ENCODE measurements around the gene CNOT4.
"Not testable (repeated sequence)": the region's sequence is repeated elsewhere in the genome, so short reads cannot be mapped to it uniquely, and the experiment has no call there.

Gene CNOT4

DNA sequence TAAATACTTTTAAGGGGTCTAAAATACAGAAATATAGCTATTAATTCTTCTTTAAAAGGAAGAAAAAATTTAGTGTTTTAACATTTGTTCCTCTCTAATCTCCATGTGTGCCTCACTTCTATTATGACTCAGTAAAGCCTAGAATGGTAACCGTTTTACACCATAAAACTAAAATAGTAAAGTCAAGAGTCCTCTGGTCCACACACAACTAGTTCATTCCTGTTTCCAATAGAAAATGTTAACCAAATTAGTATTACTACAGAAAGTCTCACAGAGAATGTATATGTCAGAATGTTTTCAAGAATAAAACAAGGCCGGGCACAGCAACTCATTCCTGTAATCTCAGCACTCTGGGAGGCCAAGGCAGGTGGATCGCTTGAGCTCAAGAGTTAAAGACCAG is 55.8 kb downstream of the CNOT4 start:
- DNase-seq (ENCODE audit: low read depth) = no peak

DNA sequence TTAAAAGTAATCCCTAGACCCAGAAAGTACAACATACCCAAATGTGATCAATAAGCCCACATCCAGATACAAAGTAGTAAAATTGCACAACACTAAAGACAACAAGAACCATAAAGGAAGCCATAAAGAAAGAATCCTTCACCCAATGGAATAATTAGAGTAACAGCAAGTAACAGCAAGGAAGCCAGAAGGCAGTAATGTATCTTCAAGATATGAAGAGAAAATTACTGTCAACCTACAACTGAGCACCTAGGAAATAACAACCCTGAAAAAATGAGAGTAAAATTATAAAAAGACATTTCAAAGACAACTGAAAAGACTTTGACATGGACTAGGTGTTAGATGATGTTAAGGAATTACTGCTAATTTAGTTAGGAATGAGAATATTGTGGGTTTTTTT is 60.5 kb downstream of the CNOT4 start:
- no peak for DNase-seq (ENCODE audit: low read depth)

DNA sequence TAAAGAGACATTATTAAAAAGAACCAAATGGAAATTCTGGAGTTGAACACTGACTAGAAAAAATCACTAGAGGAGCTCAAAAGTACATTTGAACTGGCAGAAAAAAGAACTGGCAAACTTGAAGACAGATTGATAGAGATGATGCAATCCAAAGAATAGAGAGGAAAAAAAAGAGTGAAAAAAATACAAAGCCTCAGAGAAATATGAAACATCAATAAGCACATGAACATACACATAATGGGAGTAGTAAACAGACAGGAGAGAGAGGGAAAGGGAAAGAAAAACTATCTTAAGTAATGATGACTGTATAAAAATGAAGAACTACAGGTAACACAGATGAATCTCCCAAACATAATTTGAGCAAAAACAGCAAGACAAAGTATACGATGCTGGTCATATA is 61.1 kb downstream of the CNOT4 start:
- no peak for DNase-seq (ENCODE audit: low read depth)

DNA sequence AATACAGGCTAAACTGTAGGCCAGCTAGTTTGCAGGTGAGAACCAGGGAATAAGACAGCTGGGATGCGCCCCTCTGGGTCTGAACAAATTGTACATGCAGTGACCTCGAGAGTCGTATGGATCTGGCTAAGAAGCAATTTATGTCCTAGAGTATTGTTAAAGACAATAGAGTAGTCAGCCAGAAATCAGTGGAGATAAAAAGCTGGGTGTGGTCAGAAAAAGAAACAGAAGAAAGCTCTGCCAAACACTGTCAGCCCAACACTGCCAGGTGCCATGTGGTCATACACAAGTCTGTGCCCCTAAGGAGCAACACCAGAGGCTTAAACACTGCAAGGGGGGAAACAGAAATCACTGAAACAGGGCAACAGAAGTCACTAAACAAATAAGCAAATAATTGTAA is 62.2 kb downstream of the CNOT4 start:
- no peak for DNase-seq (ENCODE audit: low read depth)

DNA sequence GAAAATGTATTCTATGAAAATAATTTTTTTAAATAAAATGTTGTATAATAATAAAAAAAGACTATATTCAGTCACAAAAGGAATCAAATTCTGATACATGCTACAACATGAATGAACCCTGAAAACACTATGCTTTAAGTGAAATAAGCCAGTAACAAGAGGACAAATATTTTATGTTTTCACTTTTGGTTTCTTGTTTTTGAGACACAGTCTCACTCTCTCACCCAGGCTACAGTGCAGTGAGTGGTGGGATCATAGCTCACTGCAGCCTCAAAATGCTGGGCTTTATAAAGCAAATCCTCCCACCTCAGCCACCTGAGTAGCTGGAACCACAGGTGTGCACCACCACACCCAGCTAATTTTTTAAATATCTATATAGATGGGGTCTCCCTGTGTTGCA is 64.2 kb downstream of the CNOT4 start:
- no peak for DNase-seq (ENCODE audit: low read depth)

DNA sequence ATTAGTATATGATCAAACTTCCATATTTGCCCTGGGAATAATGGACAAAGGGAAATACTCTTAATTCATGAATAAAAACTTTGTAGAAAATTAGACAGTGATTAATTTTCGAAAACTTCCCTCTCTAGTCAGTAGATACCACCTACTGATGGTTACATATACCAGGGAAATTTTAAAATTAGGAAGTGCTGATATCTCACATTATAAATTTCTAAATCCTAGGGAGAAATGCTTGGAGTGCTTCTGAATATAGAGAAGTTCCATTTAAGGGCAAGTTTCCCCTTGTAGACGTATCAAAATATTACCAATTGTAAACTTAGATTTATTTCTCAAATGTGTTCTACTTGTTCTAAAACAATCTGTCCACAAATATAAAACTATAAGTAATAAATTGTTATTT is 64.6 kb downstream of the CNOT4 start:
- not testable (repeated sequence) for DNase-seq (ENCODE audit: low read depth)

DNA sequence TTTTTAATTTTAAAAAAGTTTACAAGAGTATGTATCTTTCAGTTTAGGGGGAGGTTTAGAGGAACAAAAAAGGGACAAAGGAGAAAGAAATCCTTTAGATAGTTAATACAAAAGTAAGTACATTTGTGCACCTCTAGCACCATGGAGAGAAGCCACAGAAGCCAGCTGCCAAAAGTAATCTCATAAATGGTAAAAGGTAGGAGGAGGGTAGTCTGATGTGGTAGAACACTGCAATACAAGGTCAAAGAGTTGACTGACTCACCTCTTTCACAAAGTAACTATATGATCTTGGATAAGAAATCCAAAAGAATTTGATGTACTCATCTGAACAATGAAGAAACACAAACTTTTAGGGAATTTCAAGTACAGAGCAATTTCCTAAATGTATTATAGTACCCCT is 68.1 kb downstream of the CNOT4 start:
- no peak for DNase-seq (ENCODE audit: low read depth)

DNA sequence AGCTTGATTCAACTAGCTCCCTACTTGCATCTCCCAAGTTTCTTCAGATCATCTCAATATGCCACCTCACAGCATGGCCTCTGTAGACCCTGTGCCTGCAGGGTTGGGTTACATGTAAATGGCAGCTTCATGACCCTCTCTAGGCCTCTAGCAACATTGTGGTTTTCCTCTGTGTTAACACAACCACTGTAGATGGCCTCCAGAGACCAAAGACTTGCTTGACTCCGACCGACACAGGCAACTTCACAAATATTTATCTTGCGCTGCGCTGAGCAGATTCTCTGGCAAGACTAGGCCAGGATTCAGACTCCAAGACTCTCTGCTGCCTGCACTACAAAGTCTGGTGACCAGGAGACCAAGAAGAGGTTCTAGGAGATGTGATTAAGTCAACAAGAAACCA is 75.9 kb downstream of the CNOT4 start:
- DNase-seq (ENCODE audit: low read depth) = no peak

DNA sequence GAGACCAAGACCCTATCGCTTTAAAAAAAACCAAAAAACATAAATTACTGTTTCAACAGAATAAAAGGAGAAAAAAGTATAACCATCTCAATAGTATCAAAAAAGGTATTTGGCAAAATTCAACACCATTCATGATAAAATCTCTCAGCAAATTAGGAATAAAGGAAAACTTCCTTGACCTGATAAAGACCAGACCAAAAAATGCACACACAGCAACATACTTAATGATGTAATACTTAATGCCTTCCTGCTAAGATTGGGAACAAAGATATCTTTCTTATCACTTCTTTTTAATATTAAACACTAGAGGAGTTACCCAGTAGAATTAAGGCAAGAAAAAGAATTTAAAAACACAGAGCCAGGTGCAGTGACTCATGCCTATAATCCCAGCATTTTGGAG is 79.3 kb downstream of the CNOT4 start:
- no peak for DNase-seq (ENCODE audit: low read depth)

DNA sequence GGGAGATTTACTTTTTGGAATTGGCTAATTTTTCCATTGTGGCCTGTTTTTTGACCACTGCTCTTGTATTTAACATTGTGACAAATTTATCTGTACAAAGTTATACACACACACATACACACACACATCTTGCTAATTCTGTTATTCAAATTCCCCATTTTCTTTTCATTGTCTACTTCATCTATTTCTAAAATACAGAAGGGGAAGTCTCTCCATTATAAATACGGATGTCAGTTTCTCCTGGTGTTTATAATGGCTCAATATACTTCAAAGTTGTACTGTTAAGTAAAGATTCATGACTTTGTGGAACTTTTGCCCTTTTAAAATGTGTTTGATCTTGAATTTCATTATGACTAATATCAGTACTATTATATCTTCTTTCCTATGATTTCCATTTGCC is 81.0 kb downstream of the CNOT4 start:
- DNase-seq (ENCODE audit: low read depth) = no peak

DNA sequence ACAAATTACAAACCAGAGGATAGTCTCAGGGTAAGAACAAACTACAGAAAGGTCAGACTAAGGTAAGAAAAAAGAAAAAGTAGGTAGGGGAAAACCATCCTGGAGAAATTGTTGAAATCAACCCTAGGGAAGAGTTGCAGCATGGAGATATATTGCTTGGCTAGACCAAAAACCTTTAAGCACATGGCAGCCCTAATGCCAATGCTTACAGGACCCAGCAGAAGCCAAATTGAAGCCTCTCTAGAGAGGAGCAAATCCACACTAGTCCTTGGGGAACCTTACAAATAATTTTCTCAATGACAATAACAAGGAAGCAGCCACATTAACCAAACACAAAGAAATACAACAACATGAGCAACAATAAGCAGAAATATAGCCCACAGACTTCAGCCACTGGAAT is 81.9 kb downstream of the CNOT4 start:
- DNase-seq (ENCODE audit: low read depth) = no peak

DNA sequence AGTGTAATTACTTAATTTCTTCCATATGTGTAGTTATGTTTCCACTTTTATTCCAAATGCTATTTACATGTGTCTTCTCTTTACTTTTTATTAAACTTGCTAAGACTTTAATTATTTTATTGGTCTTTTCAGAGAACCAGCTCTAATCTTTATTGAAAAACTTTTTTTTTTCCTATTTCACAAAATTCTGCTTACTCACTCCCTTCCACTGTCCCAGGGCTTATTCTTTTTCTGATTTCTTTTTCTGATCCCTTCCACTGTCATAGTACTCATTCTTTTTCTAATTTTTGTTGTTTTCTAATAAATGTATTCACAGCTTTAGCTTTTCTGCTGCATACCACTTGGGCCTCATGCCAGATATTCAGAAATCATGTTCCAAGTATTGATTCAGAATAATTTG is 82.7 kb downstream of the CNOT4 start:
- DNase-seq (ENCODE audit: low read depth) = no peak

DNA sequence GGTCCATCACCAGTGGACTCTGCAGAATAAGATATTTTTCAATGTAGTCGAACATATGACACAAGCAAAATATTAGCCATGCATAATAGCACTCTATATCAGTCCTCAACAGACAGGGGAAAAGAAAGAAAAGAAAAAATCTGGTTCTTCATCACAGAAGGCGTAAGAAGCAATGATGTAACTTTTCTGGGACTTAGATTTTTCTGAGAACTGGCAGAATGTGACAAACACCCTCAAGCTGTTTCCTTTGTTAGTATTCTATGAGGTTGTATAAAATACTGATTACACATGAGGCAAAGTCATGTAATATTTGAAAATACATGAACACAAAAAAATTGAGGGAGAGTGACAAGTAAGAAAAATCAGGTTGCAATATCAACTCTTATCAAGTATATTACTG is 84.9 kb downstream of the CNOT4 start:
- DNase-seq (ENCODE audit: low read depth) = no peak

DNA sequence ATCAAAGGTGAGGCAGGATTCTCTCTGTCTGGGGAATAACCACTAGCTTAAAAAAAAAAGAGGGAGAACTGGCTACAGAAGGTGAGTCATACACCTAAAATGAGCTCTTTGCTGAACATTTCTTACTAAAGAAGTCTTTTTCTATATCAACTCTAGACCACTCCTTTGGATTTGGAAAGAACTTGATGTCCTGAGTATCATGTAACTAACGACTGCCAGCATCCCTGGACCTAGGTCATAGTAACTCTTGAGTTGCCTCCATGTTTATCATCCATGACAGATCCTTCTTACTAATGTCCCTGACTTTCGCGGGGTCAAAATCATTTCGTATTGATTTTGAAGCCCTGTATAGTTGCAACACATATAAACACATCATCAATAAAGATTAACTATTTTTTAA is 89.1 kb downstream of the CNOT4 start:
- no peak for DNase-seq (ENCODE audit: low read depth)

DNA sequence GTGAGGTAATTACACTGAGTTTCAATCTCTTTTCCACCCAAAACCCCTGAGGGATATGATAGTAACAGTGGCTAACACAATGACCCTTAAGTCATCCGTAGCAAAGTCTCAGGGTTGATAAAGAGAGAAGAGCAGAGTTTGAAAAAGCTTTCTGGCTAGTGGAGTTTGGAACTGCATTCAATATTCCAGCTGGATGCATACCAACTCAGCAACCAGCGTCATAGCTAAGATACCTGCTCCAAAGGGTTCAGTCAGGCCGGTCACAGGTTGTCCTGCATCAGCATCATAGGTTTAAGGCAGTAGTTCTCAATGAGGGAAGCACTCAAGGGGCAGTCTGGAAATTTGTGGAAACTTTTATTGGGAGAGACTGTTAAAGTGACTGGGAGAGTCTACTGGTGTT is 93.5 kb downstream of the CNOT4 start:
- DNase-seq (ENCODE audit: low read depth) = no peak

DNA sequence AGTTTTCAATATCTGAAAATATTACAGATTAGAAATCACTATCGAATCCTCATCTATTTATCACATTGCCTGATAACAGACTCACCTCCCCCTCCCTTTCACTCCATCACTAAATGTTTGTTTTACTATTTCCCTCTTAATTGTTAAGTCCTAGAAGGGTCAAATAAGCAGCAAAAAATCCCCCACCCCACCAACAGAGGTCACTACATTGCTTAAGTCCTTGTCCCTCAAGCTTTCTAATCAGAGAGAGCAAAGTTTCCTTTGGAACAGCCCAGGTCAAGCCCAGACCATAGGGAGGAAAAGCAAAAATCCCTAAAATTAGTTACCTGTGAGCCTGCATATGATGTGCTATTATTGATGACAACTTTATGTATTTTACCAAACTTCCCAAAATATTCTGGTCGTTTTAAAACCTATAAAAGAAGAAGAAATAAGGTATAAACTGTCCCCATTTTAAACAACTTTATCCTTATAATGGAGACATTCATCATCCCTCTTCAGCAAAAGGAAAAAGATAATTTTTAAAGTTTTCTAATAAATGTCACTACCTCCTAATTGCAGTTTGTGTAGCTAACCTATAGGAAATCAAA is 95.0 kb downstream of the CNOT4 start:
- DNase-seq (ENCODE audit: low read depth) = no peak

DNA sequence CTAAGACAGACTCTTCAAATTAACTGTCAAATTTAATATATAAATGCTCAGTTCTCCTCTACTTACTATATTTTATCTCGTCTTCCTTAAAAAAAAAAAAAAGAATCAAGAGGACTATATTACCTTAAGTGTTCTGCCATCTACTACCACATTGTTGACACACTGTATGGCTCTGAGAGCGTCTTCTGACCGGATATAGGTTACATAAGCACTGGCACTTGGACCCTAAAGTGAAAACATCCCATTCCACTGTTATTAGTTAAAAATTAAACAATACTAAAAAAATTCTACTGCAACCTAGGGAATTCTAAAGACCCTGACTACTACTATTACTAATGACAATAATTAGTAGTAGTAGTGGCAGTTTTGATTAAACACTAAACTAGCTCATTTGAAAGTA is 95.7 kb downstream of the CNOT4 start:
- DNase-seq (ENCODE audit: low read depth) = no peak

DNA sequence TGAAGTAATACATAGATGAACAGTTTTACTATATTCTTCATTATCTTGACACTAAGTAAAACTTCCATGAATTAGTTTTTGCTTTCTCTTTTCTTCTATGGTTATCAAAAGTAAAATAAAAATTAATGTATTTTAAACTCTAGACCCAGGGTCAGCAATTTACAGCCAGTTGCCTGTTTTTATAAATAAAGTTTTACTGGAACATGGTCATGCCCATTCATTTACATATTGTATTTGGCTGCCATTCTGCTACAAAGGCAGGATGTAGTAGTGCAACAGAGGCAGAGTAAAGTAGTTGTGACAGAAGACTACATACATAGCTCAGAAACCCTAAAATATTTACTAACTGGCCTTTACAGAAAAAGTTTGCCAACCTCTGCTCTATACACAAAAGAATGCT is 98.8 kb downstream of the CNOT4 start:
- no peak for DNase-seq (ENCODE audit: low read depth)

DNA sequence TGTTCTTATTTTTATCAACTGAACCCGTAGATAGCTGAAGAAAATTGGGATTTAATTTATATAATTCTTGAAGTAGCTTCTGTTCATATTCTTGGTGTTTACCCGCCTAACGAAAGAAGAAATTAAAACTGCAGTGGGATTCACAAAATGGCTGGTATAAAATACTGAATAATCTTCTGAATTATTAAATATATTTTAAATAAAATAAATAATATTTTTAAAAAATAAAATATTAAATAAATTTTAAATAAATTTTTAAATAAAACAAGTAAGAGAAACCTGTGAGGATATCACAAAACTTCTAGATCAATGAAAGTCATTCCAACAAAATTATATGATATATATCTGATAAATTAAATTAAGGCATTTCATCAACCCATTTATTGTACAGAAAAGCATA is 99.4 kb downstream of the CNOT4 start:
- no peak for DNase-seq (ENCODE audit: low read depth)

DNA sequence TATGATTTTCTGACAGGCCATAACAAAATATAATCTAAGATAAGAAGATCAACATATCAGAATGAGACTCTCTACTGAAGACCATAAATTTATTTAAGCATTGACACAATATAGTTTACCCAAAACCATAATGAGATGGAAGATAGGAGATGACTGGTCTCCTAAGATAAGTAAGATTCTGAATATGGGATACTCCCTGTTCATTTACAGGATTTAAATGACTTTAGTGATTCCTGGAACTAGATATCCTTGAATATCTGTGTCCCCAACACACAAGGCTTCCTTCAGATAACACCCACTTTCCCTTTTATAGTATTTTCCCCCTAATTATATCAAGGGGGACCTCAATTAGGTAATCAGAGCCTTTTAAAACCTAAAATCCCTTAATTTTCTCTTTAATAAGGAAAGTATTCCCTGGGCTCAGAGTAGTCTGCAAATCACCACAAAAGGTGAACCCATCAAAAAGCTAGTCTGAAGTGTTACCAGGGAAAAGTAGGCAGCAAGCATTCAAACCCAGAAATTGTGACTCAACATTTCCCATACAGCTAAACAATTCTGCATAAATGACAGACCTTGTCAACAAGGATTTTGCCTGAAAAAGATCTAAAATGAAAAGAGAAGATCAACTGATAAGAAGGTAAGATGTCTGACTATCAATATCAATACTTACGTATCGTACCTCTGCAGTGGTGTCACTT is 99.9 kb downstream of the CNOT4 start:
- DNase-seq (ENCODE audit: low read depth) = no peak

DNA sequence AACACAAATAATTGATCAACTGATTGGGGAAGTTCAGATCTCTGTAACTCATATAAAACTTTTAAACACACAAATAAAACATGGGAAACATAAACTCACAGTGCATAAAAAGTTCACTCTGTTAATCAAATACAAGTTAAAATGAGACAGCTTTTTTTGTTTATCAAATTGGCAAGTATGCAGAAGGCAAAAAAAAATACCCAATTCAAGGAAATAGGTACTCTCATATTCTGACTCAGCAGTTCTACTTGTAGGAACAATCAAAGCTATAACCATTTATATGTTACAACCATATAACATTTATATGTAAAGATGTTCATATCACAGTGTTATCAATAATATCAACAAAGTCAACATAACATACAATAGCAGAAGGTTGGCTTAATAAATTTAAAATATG is 102.0 kb downstream of the CNOT4 start:
- no peak for DNase-seq (ENCODE audit: low read depth)

DNA sequence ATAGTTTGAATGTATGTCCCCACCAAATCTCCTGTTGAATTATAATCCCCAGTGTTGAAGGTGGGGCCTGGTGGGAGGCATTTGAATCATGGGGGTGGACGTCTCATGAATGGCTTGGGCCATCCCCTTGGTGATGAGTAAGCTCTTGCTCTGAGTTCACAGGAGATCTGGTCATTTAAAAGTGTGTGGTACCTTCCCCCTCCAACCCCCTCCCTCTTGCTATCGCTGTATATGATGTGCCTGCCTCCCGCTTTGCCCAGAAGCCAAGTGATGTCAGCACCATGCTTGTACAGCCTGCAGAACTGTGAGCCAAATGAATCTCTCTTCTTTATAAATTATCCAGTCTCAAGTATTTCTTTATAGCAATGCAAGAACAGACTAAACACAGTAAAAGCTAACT is 103.0 kb downstream of the CNOT4 start:
- no peak for DNase-seq (ENCODE audit: low read depth)

DNA sequence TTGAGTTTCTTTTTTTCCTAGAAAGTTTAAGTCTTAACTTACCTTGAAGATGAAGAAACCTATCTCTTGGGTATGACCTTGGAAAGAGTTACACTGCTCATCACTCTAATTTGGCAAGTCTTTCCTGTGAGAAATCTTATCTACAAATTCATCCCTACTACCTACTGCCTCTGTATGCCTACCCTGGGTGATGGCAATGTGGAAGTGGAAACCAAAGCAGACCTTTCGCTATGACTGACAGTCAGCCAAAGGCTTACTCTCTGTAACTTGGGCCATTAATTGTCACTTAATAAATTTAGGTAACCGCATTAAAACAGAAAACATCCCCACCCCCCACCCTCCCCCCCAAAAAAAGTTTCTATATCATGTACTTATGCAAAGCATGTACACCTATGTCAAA is 103.9 kb downstream of the CNOT4 start:
- DNase-seq (ENCODE audit: low read depth) = no peak

DNA sequence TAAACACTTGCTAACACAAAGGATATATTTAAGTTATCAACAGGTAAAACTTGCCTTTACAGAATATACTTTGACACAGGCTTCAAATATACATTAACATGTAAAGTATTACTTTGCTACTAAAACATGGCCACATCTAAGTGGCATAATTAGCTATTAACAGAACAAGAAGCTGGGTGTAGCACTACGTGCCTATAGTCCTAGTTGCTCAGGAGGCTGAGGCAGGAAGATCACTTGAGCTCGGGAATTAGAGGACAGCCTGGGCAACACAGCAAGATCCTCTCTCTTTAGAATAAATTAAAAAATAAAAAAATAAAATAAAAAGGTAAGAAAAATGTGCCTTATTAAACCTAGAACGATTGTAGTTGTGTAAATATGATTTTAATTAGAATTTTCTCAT is 106.6 kb downstream of the CNOT4 start:
- DNase-seq (ENCODE audit: low read depth) = no peak

DNA sequence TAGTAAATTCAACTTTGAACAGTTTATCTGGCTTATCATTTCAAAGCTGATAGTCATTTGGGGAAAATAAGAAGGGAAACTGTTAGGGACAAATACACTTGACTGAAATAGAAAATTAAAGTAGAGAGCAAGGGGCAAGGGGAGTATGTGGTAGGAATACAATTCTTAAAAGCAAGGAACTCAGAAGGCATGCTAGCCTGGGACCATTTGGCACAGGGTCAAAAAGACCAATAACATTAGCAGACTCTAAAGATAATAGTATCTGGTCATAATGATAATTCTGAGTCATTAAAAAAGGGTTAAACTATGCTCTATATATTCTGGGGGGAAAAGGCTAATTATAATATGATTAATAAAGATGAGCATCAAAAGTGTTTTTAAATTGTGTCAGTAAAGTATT is 112.2 kb downstream of the CNOT4 start:
- DNase-seq (ENCODE audit: low read depth) = no peak
